Mesenchymal stem cell (in vitro differentiated cells and primary cell): Measurements from ENCODE around the gene PTPRO.

Experiments
- DNase-seq: peaks from one replicate; pipeline ENCODE4 v3.0.0-alpha.2; 2013
- H2AFZ ChIP-seq: one replicate; pipeline ENCODE4 v1.6.1; 2013; ENCODE audit warnings: low read depth, mild to moderate bottlenecking, control low read depth, inconsistent platforms, low read length, moderate library complexity
- H2AK5ac ChIP-seq: 2 replicates; pipeline ENCODE4 v1.6.1; 2013; ENCODE audit warnings: low read length, moderate library complexity, mild to moderate bottlenecking, inconsistent platforms; ENCODE audit not compliant: severe bottlenecking
- H2BK120ac ChIP-seq: one replicate; pipeline ENCODE4 v1.6.1; 2013; ENCODE audit warnings: low read depth, mild to moderate bottlenecking, inconsistent platforms, low read length, moderate library complexity
- H2BK12ac ChIP-seq, 2 experiments: one replicate each; pipeline ENCODE4 v1.6.1; 2013; ENCODE audit warnings: inconsistent platforms in 2 of 2, low read length in 2 of 2, mild to moderate bottlenecking in 2 of 2, moderate library complexity in 2 of 2, control low read depth in 1 of 2
- H2BK15ac ChIP-seq: one replicate; pipeline ENCODE4 v1.6.1; 2013; ENCODE audit warnings: mild to moderate bottlenecking, low read depth, inconsistent platforms; ENCODE audit not compliant: poor library complexity, severe bottlenecking
- H2BK5ac ChIP-seq: 2 replicates; pipeline ENCODE4 v1.6.1; 2013; ENCODE audit warnings: low read depth, mild to moderate bottlenecking, low read length, control low read depth, inconsistent platforms; ENCODE audit not compliant: poor library complexity, severe bottlenecking
- H3K14ac ChIP-seq, 2 experiments: one replicate each; pipeline ENCODE4 v1.6.1; 2013; ENCODE audit warnings: inconsistent platforms in 2 of 2, low read length in 2 of 2, control low read depth in 1 of 2, mild to moderate bottlenecking in 1 of 2, moderate library complexity in 1 of 2
- H3K18ac ChIP-seq, 2 experiments: one replicate each; pipeline ENCODE4 v1.6.1; 2013; ENCODE audit warnings: inconsistent platforms in 2 of 2, low read length in 2 of 2, control low read depth in 1 of 2, low read depth in 1 of 2, mild to moderate bottlenecking in 1 of 2
- H3K23ac ChIP-seq, 2 experiments: one replicate each; pipeline ENCODE4 v1.6.1; 2013; ENCODE audit warnings: inconsistent platforms in 2 of 2, low read length in 2 of 2, mild to moderate bottlenecking in 2 of 2, moderate library complexity in 2 of 2, control low read depth in 1 of 2
- H3K27ac ChIP-seq: 2 replicates; pipeline ENCODE4 v1.5.1; 2013; ENCODE audit warnings: mild to moderate bottlenecking, moderate library complexity, low read length, control low read depth, inconsistent platforms; ENCODE audit not compliant: poor library complexity, severe bottlenecking
- H3K27me3 ChIP-seq, 2 experiments: 2 replicates each; pipeline versions ENCODE4 v1.6.1 to v1.7.0; 2013; ENCODE audit warnings: low read length in 2 of 2, mild to moderate bottlenecking in 2 of 2, moderate library complexity in 2 of 2, control low read depth in 1 of 2, inconsistent platforms in 1 of 2; ENCODE audit not compliant: control insufficient read depth in 1 of 2, insufficient read depth in 1 of 2
- H3K36me3 ChIP-seq, 2 experiments: 2 replicates each; pipeline versions ENCODE4 v1.6.1 to v1.7.0; 2013; ENCODE audit warnings: low read length in 2 of 2, control low read depth in 1 of 2, inconsistent platforms in 1 of 2, low read depth in 1 of 2, mild to moderate bottlenecking in 1 of 2; ENCODE audit not compliant: insufficient read depth in 2 of 2, control insufficient read depth in 1 of 2
- H3K4ac ChIP-seq, 2 experiments: one replicate each; pipeline ENCODE4 v1.6.1; 2013; ENCODE audit warnings: inconsistent platforms in 2 of 2, low read length in 2 of 2, mild to moderate bottlenecking in 2 of 2, moderate library complexity in 2 of 2, control low read depth in 1 of 2, low read depth in 1 of 2
- H3K4me1 ChIP-seq: 2 replicates; pipeline ENCODE4 v1.6.1; 2013; ENCODE audit warnings: low read depth, low read length, control low read depth; ENCODE audit not compliant: control insufficient read depth, insufficient read depth
- H3K4me2 ChIP-seq: 2 replicates; pipeline ENCODE4 v1.6.1; 2013; ENCODE audit warnings: low read length, mild to moderate bottlenecking, inconsistent platforms; ENCODE audit not compliant: poor library complexity, severe bottlenecking
- H3K4me3 ChIP-seq, 2 experiments: 2 replicates each; pipeline versions ENCODE4 v1.5.1 to v1.7.0; 2013; ENCODE audit warnings: low read length in 2 of 2, mild to moderate bottlenecking in 2 of 2, control low read depth in 1 of 2, low read depth in 1 of 2; ENCODE audit not compliant: insufficient read depth in 1 of 2
- H3K79me1 ChIP-seq: replicated peaks from 2 replicates; pipeline ENCODE4 v1.6.1; 2013; ENCODE audit warnings: mild to moderate bottlenecking, control low read depth, low read length, inconsistent platforms; ENCODE audit not compliant: poor library complexity, severe bottlenecking
- H3K9ac ChIP-seq: 2 replicates; pipeline ENCODE4 v1.7.0; 2013; ENCODE audit warnings: mild to moderate bottlenecking, low read length, moderate library complexity
- H3K9me3 ChIP-seq: 2 replicates; pipeline ENCODE4 v1.7.0; 2013; ENCODE audit warnings: mild to moderate bottlenecking, low read length; ENCODE audit not compliant: control insufficient read depth
- H4K8ac ChIP-seq: one replicate; pipeline ENCODE4 v1.6.1; 2013; ENCODE audit warnings: inconsistent platforms, mild to moderate bottlenecking, low read length, moderate library complexity
- H4K91ac ChIP-seq: one replicate; pipeline ENCODE4 v1.6.1; 2013; ENCODE audit warnings: mild to moderate bottlenecking, low read length, inconsistent platforms
- WGBS: methylation state at CpG from one replicate; pipeline ENCODE4 v1.1.7; 2013; ENCODE audit warnings: mixed read lengths; 5-methylcytosine and 5-hydroxymethylcytosine counted together

The PTPRO gene

DNA sequence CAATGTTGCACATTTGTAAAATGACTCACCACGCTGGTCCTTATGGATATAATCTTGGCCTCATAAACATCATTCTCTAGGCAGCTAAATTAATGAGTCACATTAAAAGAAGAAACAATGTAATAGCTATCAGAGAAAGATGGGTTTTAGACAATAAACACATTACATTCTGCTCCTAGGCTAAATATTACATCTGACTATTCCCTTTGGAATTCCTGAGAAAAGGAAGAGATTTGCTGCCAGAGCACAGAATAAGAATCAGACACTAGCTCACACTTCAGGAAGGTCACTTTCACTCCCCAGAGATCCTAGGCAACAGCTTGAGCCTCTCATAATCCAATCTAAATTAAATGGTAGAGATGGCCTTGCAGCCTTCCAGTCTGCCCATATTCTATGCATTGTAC, 218.2 kb downstream of the PTPRO start:
- no peak overlapping the region for H2BK12ac ChIP-seq
- H3K14ac ChIP-seq: no peak overlapping the region
- no peak overlapping the region for H3K4ac ChIP-seq
- peak; percentile 72 for DNase-seq
- no peak overlapping the region for H3K4me3 ChIP-seq
- no peak overlapping the region for H4K8ac ChIP-seq
- H3K23ac ChIP-seq: no peak overlapping the region
- no peak overlapping the region for H2AK5ac ChIP-seq
- no peak overlapping the region for H2BK120ac ChIP-seq
- no peak overlapping the region for H2BK15ac ChIP-seq
- H2BK5ac ChIP-seq: no peak overlapping the region
- H3K9ac ChIP-seq: no peak overlapping the region
- no CpG with 5 or more reads among the region's 1 CpG for WGBS
- no peak overlapping the region for H3K18ac ChIP-seq
- no peaks in the 10 kb centered on the region for H3K36me3 ChIP-seq
- no peaks in the 10 kb centered on the region for H3K9me3 ChIP-seq
- H4K91ac ChIP-seq: no peak overlapping the region
- H3K4me1 ChIP-seq: no peaks in the 10 kb centered on the region
- H3K27me3 ChIP-seq: no peaks in the 10 kb centered on the region
- no peaks in the 10 kb centered on the region for H3K79me1 ChIP-seq
- H2AFZ ChIP-seq: no peak overlapping the region
- no peak overlapping the region for H3K27ac ChIP-seq
- H3K4me2 ChIP-seq: no peak overlapping the region

DNA sequence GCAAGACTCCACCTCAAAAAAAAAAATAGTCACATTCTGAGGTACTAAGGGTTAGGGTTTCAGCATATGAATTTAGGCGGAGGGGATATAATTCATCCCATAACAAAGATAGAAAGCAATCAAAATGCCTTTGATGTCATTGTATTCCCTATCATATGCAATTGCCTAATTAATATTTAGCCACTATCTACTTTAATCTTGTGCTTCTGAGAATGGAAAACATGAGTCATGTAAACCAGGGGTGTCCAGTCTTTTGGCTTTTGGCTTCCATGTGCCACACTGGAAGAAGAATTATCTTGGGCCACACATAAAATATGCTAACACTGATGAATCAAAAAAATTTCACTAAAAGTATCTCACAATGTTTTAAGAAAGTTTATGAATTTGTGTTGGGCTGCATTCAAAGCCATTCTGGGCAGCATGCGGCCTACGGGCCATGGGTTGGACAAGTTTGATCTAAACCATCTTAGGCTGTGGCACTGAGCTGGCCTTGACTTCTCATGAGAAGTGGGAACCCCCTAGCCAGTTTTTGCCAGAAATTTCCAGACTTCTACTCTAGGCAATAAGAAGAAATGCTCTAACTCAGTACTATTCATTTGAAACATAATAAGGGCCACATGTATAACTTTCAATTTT, 219.8 kb downstream of the PTPRO start:
- H3K4ac ChIP-seq: no peak overlapping the region

DNA sequence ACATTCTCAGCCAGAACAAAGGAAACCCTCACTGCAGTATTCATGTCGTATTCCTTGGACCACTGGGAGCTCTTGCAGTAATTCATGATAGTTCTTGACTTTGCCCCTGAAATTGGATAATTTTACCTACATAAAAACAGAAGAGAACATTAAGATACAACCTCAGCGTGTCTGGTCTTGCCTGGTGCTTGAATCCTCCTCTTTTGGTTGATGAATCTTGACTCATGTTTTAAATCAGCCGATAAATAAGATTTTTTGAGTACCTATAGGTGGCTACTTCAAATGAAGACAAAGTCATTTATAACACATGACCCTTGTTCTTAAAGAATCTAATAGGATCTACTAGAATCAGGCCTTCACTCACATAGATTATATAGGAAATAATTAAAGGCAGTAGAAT, 221.0 kb downstream of the PTPRO start:
- Histone ChIP-seq H3K9me3 (no peaks in the 10 kb centered on the region), H2BK120ac (no peak overlapping the region), H2BK15ac (no peak overlapping the region), H3K4me3 (no peak overlapping the region), H2AK5ac (no peak overlapping the region), H2BK5ac (no peak overlapping the region), H3K27me3 (no peaks in the 10 kb centered on the region), H2BK12ac (no peak overlapping the region), H4K8ac (no peak overlapping the region), H3K4me1 (no peaks in the 10 kb centered on the region), H2AFZ (no peak overlapping the region), H3K23ac (no peak overlapping the region), H3K9ac (no peak overlapping the region), H3K36me3 (no peaks in the 10 kb centered on the region), H3K79me1 (no peaks in the 10 kb centered on the region), H3K18ac (no peak overlapping the region), H3K27ac (no peak overlapping the region), H3K14ac (no peak overlapping the region), H3K4ac (no peak overlapping the region), H3K4me2 (no peak overlapping the region), H4K91ac (no peak overlapping the region)
- WGBS: 90% methylated on average over 3 of the region's 3 CpGs
- DNase-seq: no peak

More for the DNA sequence above, 219.8 kb downstream of the PTPRO start:
- no peak overlapping the region for H4K91ac ChIP-seq
- no peak overlapping the region for H3K27ac ChIP-seq
- no peak overlapping the region for H2BK12ac ChIP-seq
- H2AK5ac ChIP-seq: no peak overlapping the region
- no peak overlapping the region for H2BK120ac ChIP-seq
- H2BK15ac ChIP-seq: no peak overlapping the region
- no peak overlapping the region for H2BK5ac ChIP-seq
- 90% methylated on average over 2 of the region's 3 CpGs for WGBS
- no peak overlapping the region for H3K4me2 ChIP-seq
- H3K18ac ChIP-seq: no peak overlapping the region
- H4K8ac ChIP-seq: no peak overlapping the region
- H3K36me3 ChIP-seq: no peaks in the 10 kb centered on the region
- H3K9ac ChIP-seq: no peak overlapping the region
- no peaks in the 10 kb centered on the region for H3K27me3 ChIP-seq
- no peak overlapping the region for H2AFZ ChIP-seq
- H3K14ac ChIP-seq: no peak overlapping the region
- DNase-seq: no peak
- H3K4me1 ChIP-seq: no peaks in the 10 kb centered on the region
- H3K79me1 ChIP-seq: no peaks in the 10 kb centered on the region
- H3K4me3 ChIP-seq: no peak overlapping the region
- no peaks in the 10 kb centered on the region for H3K9me3 ChIP-seq
- no peak overlapping the region for H3K23ac ChIP-seq

DNA sequence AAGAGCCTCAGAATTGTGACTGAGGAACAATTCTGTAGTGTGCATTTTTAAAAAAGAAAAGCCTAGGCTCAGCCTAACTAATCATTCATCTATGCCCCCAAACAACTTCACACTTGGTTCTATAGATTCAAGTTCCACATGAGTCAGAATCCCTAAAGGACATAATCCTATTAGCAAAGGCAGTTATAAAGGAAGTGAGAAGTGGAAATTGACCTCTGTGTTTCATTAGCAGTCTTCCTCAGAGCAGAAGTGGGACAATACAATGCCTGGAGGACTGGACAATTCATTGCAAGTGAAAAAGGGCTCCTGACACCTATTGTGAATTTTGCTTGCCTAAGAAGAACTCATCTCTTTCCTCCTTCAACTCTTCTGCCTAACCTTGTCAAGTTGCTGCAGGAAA, 222.3 kb downstream of the PTPRO start:
- H2BK12ac ChIP-seq: no peak overlapping the region
- no peak overlapping the region for H4K8ac ChIP-seq
- no peak for DNase-seq
- no peak overlapping the region for H3K14ac ChIP-seq
- no peaks in the 10 kb centered on the region for H3K4me1 ChIP-seq
- no peak overlapping the region for H3K4me2 ChIP-seq
- H2BK15ac ChIP-seq: no peak overlapping the region
- H3K79me1 ChIP-seq: no peaks in the 10 kb centered on the region
- no peak overlapping the region for H3K4ac ChIP-seq
- no peak overlapping the region for H3K27ac ChIP-seq
- H3K9ac ChIP-seq: no peak overlapping the region
- H3K36me3 ChIP-seq: no peaks in the 10 kb centered on the region
- no peak overlapping the region for H2BK5ac ChIP-seq
- H4K91ac ChIP-seq: no peak overlapping the region
- H2BK120ac ChIP-seq: no peak overlapping the region
- no peaks in the 10 kb centered on the region for H3K27me3 ChIP-seq
- H3K23ac ChIP-seq: no peak overlapping the region
- H3K9me3 ChIP-seq: no peaks in the 10 kb centered on the region
- no peak overlapping the region for H2AFZ ChIP-seq
- H3K18ac ChIP-seq: no peak overlapping the region
- H2AK5ac ChIP-seq: no peak overlapping the region
- no peak overlapping the region for H3K4me3 ChIP-seq
